GM12801 (cell line): ENCODE measurements around the gene TBCK.

Source experiments
- CTCF ChIP-seq: IDR thresholded peaks from one replicate; pipeline ENCODE4 v1.5.1; 2011; ENCODE audit warnings: control low read depth; ENCODE audit not compliant: insufficient read length; ENCODE audit errors: extremely low read depth

TBCK gene

GRCh38 chr4:106263594-106264330 lies 52.2 kb downstream of the TBCK start:
- no peak for TF ChIP-seq CTCF

- no peak for TF ChIP-seq CTCF
These were observed 54.0 kb downstream of the TBCK start for GRCh38 chr4:106261980-106262379.

- TF ChIP-seq CTCF = no peak
These were observed 57.6 kb downstream of the TBCK start for GRCh38 chr4:106258145-106259045.

- no peak for TF ChIP-seq CTCF
These were observed 59.8 kb downstream of the TBCK start for GRCh38 chr4:106256190-106256589.

- no peak for TF ChIP-seq CTCF
These were observed 60.8 kb downstream of the TBCK start for GRCh38 chr4:106255195-106255594.

GRCh38 chr4:106253364-106254129 lies 62.5 kb downstream of the TBCK start:
- no peak for TF ChIP-seq CTCF

GRCh38 chr4:106247600-106247999 lies 68.4 kb downstream of the TBCK start:
- no peak for TF ChIP-seq CTCF
